NK-92 treated with Interleukin-12 subunit alpha and Interleukin-12 subunit beta, amount 100 ng/mL, for 24 hours (cell line): ENCODE data around the gene RPP25L.

ENCODE experiments used
- DNase-seq: peaks from one replicate; lab custom pipeline; 2025; lab: John Stamatoyannopoulos, UW

Gene RPP25L

GRCh38 chr9:34637356-34638137 is 25.6 kb upstream of the RPP25L start, which contains the start of gene SIGMAR1:
Gene SIGMAR1 (minus strand): TSS chr9:34637787. CDS start chr9:34637697, 90 bp downstream.
- peak; percentile 82 for DNase-seq

GRCh38 chr9:34636791-34637355 is 25.0 kb upstream of the RPP25L start:
- DNase-seq: peak; percentile 41

- DNase-seq: no peak
These were observed 23.7 kb upstream of the RPP25L start for GRCh38 chr9:34635556-34635955.

- no peak for DNase-seq
These were observed 22.8 kb upstream of the RPP25L start for GRCh38 chr9:34634551-34635248.

- peak; percentile 45 for DNase-seq
These were observed 22.1 kb upstream of the RPP25L start for GRCh38 chr9:34633851-34634550.

- DNase-seq: no peak
These were observed 21.3 kb upstream of the RPP25L start for GRCh38 chr9:34633166-34633565.

- DNase-seq: no peak
These were observed 18.7 kb upstream of the RPP25L start for GRCh38 chr9:34630402-34631154.

GRCh38 chr9:34629491-34629808 is 17.6 kb upstream of the RPP25L start:
- DNase-seq: no peak

GRCh38 chr9:34628656-34629490 is 17.0 kb upstream of the RPP25L start, which contains the start of gene ARID3C:
Gene ARID3C (minus strand): TSS chr9:34629066. CDS start chr9:34628014, 1,052 bp downstream.
- no peak for DNase-seq

GRCh38 chr9:34627716-34628655 is 16.1 kb upstream of the RPP25L start:
- no peak for DNase-seq

- DNase-seq: no peak
These were observed 13.2 kb upstream of the RPP25L start for GRCh38 chr9:34625186-34625486.

- no peak for DNase-seq
These were observed 12.7 kb upstream of the RPP25L start for GRCh38 chr9:34624475-34625185.

GRCh38 chr9:34623374-34624235 is 11.7 kb upstream of the RPP25L start:
- DNase-seq: no peak

- DNase-seq: peak; percentile 83
These were observed 8.4 kb upstream of the RPP25L start, which contains the start of gene DCTN3 for GRCh38 chr9:34620061-34620994. Gene DCTN3 (minus strand): TSS chr9:34620495. CDS start chr9:34620464, 31 bp downstream.

GRCh38 chr9:34615132-34615531 is 3.2 kb upstream of the RPP25L start:
- no peak for DNase-seq

- DNase-seq: peak; percentile 64
These were observed 992 bp upstream of the RPP25L start for GRCh38 chr9:34612788-34613390.
